Prostate gland (tissue), 1 donor: ENCODE measurements around the gene ADGRG1.

Experiments
- POLR2A ChIP-seq: fragments of 450-650 bp; IDR thresholded peaks from one replicate; pipeline ENCODE4 v1.6.1; 2016; ENCODE audit warnings: antibody characterized with exemption, mild to moderate bottlenecking
- POLR2AphosphoS5 ChIP-seq: sonication (generic); formaldehyde crosslinking; IDR thresholded peaks from one replicate; pipeline ENCODE4 v1.6.1; 2017; ENCODE audit warnings: antibody characterized with exemption

DNA sequence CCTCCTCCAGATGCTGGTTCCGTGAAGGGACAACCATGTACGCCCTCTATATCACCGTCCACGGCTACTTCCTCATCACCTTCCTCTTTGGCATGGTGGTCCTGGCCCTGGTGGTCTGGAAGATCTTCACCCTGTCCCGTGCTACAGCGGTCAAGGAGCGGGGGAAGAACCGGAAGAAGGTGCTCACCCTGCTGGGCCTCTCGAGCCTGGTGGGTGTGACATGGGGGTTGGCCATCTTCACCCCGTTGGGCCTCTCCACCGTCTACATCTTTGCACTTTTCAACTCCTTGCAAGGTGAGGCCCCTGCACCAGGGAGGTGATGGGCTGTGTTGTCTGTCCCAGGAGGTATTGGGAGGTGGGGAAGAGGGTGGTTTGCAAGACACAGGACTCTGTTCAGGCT, 57.2 kb downstream of the ADGRG1 start:
- TF ChIP-seq POLR2AphosphoS5 (no peak), POLR2A (no peak)
